Measurements from ENCODE around the gene DOHH.

The DOHH gene

GRCh38 chr19:3500429-3501101 lies at the start of gene DOHH:
DOHH (minus strand) TSS chr19:3500674; CDS start chr19:3496814, 3,860 bp downstream.
- TF ChIP-seq SUZ12 (IDR thresholded peaks at IDR 0.05; ENCODE audit: extremely low read depth, insufficient read depth, insufficient read length): no peak
- peak; percentile 93 for TF ChIP-seq YY1 (IDR thresholded peaks at IDR 0.05; ENCODE audit: insufficient read depth, insufficient read length)
- H3K4me1 ChIP-seq (ENCODE audit: insufficient read depth, insufficient read length): peaks cover 2% of the 10 kb centered on the region
- no peaks in the 10 kb centered on the region for H3K9me3 ChIP-seq (ENCODE audit: insufficient read depth, low read length)
- H3K27me3 ChIP-seq (ENCODE audit: insufficient read depth, insufficient read length): no peaks in the 10 kb centered on the region
- peaks cover 36% of the 10 kb centered on the region for H3K36me3 ChIP-seq (ENCODE audit: insufficient read depth, insufficient read length, low read length)
- peak; percentile 96 for DNase-seq (ENCODE audit: low read depth, low spot score)
- H3K9ac ChIP-seq (ENCODE audit: insufficient read length, low read depth): peak within 1 kb of the TSS; percentile 97
- peak within 1 kb of the TSS; percentile 97 for H3K4me3 ChIP-seq (ENCODE audit: insufficient read length, low read depth)

- peaks cover 74% of the 10 kb centered on the region for H3K36me3 ChIP-seq (ENCODE audit: insufficient read depth, insufficient read length, low read length)
- H3K9ac ChIP-seq (ENCODE audit: insufficient read length, low read depth): no peak overlapping the region
- no peaks in the 10 kb centered on the region for H3K9me3 ChIP-seq (ENCODE audit: insufficient read depth, low read length)
- H3K4me1 ChIP-seq (ENCODE audit: insufficient read depth, insufficient read length): peaks cover 18% of the 10 kb centered on the region
- no peak overlapping the region for H3K4me3 ChIP-seq (ENCODE audit: insufficient read length, low read depth)
- TF ChIP-seq YY1 (IDR thresholded peaks at IDR 0.05; ENCODE audit: insufficient read depth, insufficient read length): no peak
- no peak for TF ChIP-seq ZNF274 (IDR thresholded peaks at IDR 0.05; ENCODE audit: low read depth, low read length)
- DNase-seq (ENCODE audit: low read depth, low spot score): no peak
- H3K27me3 ChIP-seq (ENCODE audit: insufficient read depth, insufficient read length): no peaks in the 10 kb centered on the region
Observed at GRCh38 chr19:3549816-3550215, 49.3 kb upstream of the DOHH start.

- no peak overlapping the region for H3K4me3 ChIP-seq (ENCODE audit: insufficient read length, low read depth)
- H3K4me1 ChIP-seq (ENCODE audit: insufficient read depth, insufficient read length): peaks cover 20% of the 10 kb centered on the region
- TF ChIP-seq SUZ12 (IDR thresholded peaks at IDR 0.05; ENCODE audit: extremely low read depth, insufficient read depth, insufficient read length) (no peak), ZNF274 (IDR thresholded peaks at IDR 0.05; ENCODE audit: low read depth, low read length) (no peak), YY1 (IDR thresholded peaks at IDR 0.05; ENCODE audit: insufficient read depth, insufficient read length) (no peak)
- no peaks in the 10 kb centered on the region for H3K9me3 ChIP-seq (ENCODE audit: insufficient read depth, low read length)
- peaks cover 80% of the 10 kb centered on the region for H3K36me3 ChIP-seq (ENCODE audit: insufficient read depth, insufficient read length, low read length)
- H3K27me3 ChIP-seq (ENCODE audit: insufficient read depth, insufficient read length): no peaks in the 10 kb centered on the region
- DNase-seq (ENCODE audit: low read depth, low spot score): no peak
- no peak overlapping the region for H3K9ac ChIP-seq (ENCODE audit: insufficient read length, low read depth)
Observed at GRCh38 chr19:3548606-3549005, 48.1 kb upstream of the DOHH start.

GRCh38 chr19:3547767-3548282 lies 47.4 kb upstream of the DOHH start:
- no peak for DNase-seq (ENCODE audit: low read depth, low spot score)
- H3K27me3 ChIP-seq (ENCODE audit: insufficient read depth, insufficient read length): no peaks in the 10 kb centered on the region
- no peak for TF ChIP-seq ZNF274 (IDR thresholded peaks at IDR 0.05; ENCODE audit: low read depth, low read length)
- TF ChIP-seq YY1 (IDR thresholded peaks at IDR 0.05; ENCODE audit: insufficient read depth, insufficient read length): no peak
- no peak for TF ChIP-seq SUZ12 (IDR thresholded peaks at IDR 0.05; ENCODE audit: extremely low read depth, insufficient read depth, insufficient read length)
- H3K4me1 ChIP-seq (ENCODE audit: insufficient read depth, insufficient read length): peaks cover 20% of the 10 kb centered on the region
- no peak overlapping the region for H3K4me3 ChIP-seq (ENCODE audit: insufficient read length, low read depth)
- no peak overlapping the region for H3K9ac ChIP-seq (ENCODE audit: insufficient read length, low read depth)
- H3K9me3 ChIP-seq (ENCODE audit: insufficient read depth, low read length): no peaks in the 10 kb centered on the region
- peaks cover 83% of the 10 kb centered on the region for H3K36me3 ChIP-seq (ENCODE audit: insufficient read depth, insufficient read length, low read length)

- peaks cover 84% of the 10 kb centered on the region for H3K36me3 ChIP-seq (ENCODE audit: insufficient read depth, insufficient read length, low read length)
- DNase-seq (ENCODE audit: low read depth, low spot score): no peak
- H3K27me3 ChIP-seq (ENCODE audit: insufficient read depth, insufficient read length): no peaks in the 10 kb centered on the region
- H3K4me3 ChIP-seq (ENCODE audit: insufficient read length, low read depth): no peak overlapping the region
- H3K9ac ChIP-seq (ENCODE audit: insufficient read length, low read depth): no peak overlapping the region
- TF ChIP-seq SUZ12 (IDR thresholded peaks at IDR 0.05; ENCODE audit: extremely low read depth, insufficient read depth, insufficient read length) (no peak), ZNF274 (IDR thresholded peaks at IDR 0.05; ENCODE audit: low read depth, low read length) (no peak), YY1 (IDR thresholded peaks at IDR 0.05; ENCODE audit: insufficient read depth, insufficient read length) (no peak)
- H3K4me1 ChIP-seq (ENCODE audit: insufficient read depth, insufficient read length): peaks cover 15% of the 10 kb centered on the region
- H3K9me3 ChIP-seq (ENCODE audit: insufficient read depth, low read length): no peaks in the 10 kb centered on the region
Observed at GRCh38 chr19:3547301-3547731, 46.8 kb upstream of the DOHH start.

GRCh38 chr19:3546119-3546518 lies 45.6 kb upstream of the DOHH start:
- Histone ChIP-seq H3K9me3 (ENCODE audit: insufficient read depth, low read length) (no peaks in the 10 kb centered on the region), H3K4me1 (ENCODE audit: insufficient read depth, insufficient read length) (peaks cover 11% of the 10 kb centered on the region), H3K9ac (ENCODE audit: insufficient read length, low read depth) (peak overlapping the region; percentile 8), H3K36me3 (ENCODE audit: insufficient read depth, insufficient read length, low read length) (peaks cover 81% of the 10 kb centered on the region), H3K4me3 (ENCODE audit: insufficient read length, low read depth) (no peak overlapping the region), H3K27me3 (ENCODE audit: insufficient read depth, insufficient read length) (no peaks in the 10 kb centered on the region)
- TF ChIP-seq SUZ12 (IDR thresholded peaks at IDR 0.05; ENCODE audit: extremely low read depth, insufficient read depth, insufficient read length): no peak
- no peak for TF ChIP-seq ZNF274 (IDR thresholded peaks at IDR 0.05; ENCODE audit: low read depth, low read length)
- TF ChIP-seq YY1 (IDR thresholded peaks at IDR 0.05; ENCODE audit: insufficient read depth, insufficient read length): no peak
- no peak for DNase-seq (ENCODE audit: low read depth, low spot score)

GRCh38 chr19:3545669-3546034 lies 45.2 kb upstream of the DOHH start:
- H3K9ac ChIP-seq (ENCODE audit: insufficient read length, low read depth): no peak overlapping the region

More at GRCh38 chr19:3545669-3546034, 45.2 kb upstream of the DOHH start:
- peaks cover 76% of the 10 kb centered on the region for H3K36me3 ChIP-seq (ENCODE audit: insufficient read depth, insufficient read length, low read length)
- TF ChIP-seq YY1 (IDR thresholded peaks at IDR 0.05; ENCODE audit: insufficient read depth, insufficient read length) (no peak), SUZ12 (IDR thresholded peaks at IDR 0.05; ENCODE audit: extremely low read depth, insufficient read depth, insufficient read length) (no peak), ZNF274 (IDR thresholded peaks at IDR 0.05; ENCODE audit: low read depth, low read length) (no peak)
- H3K9me3 ChIP-seq (ENCODE audit: insufficient read depth, low read length): no peaks in the 10 kb centered on the region
- H3K4me3 ChIP-seq (ENCODE audit: insufficient read length, low read depth): no peak overlapping the region
- DNase-seq (ENCODE audit: low read depth, low spot score): no peak
- peaks cover 11% of the 10 kb centered on the region for H3K4me1 ChIP-seq (ENCODE audit: insufficient read depth, insufficient read length)
- H3K27me3 ChIP-seq (ENCODE audit: insufficient read depth, insufficient read length): no peaks in the 10 kb centered on the region
